H1 (cell line): ENCODE results near the gene ZNF148. TPM values are rescaled to one million over a fixed set of nuclear protein-coding genes. Genes with fewer than 3 reads are reported as not detected.

ENCODE experiments used
- polyA plus RNA-seq, 7 experiments: library from polyadenylated mRNA; depleted of rRNA in 3 of 7; stranded (reverse) in 5 of 7; unstranded in 2 of 7; fragments of >200 nt in 5 of 7; fragments of 200-250 nt in 2 of 7; gene quantifications; 1 replicate in 5 of 7; 2 replicates in 1 of 7; 4 replicates in 1 of 7; pipeline versions ENCODE4 v1.2.1 to v1.2.3, GENCODE V29; 2011 to 2013; ENCODE audit warnings: missing spikeins in 2 of 7, mixed read lengths in 2 of 7
- total RNA-seq: library from RNA; stranded (reverse); fragmentation: NEBNext Ultra II Directional; extraction: Animal tissue kit (Norgen Biotek cat#: 25700); gene quantifications from 2 replicates; pipeline ENCODE4 v1.2.1, GENCODE V29; 2021
- TF ChIP-seq, protein P1 (sequence below): IDR thresholded peaks from 2 replicates; pipeline ENCODE4 v1.6.1; 2012; ENCODE audit warnings: inconsistent platforms

ZNF148 gene
- total and polyA plus RNA-seq, 2 of the 8 experiments (the other 6 are each of a cell fraction or from before 2014, with no cell fraction given), result 3.7 to 22.6 TPM

DNA sequence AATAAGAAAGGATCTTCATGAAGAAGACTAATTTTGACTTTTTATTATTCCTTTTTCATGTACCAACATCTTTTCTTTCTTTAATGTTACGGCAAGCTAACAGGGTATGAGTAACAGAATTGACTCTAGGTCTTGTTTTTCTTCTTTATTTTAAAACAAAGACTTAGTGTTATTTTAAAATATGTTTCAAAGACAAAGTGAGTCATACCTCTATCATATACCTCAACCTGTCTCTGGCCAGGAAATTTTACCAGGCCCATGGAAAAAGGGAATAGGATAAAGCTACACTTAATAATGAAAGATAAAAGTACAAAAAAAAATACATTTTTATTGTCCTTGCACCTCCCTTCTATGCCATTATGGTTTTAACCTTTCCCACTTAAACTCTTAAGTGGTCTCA, 57.4 kb downstream of the ZNF148 start (continued):
- TF ChIP-seq, protein P1, sequence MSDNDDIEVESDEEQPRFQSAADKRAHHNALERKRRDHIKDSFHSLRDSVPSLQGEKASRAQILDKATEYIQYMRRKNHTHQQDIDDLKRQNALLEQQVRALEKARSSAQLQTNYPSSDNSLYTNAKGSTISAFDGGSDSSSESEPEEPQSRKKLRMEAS, result no peak
